NCI-H1417 treated with DMSO at 0.1 percent for 48 hours (cell line): Measurements from ENCODE around the gene CHD3.
A peak's percentile ranks its signal among the peaks of the same experiment; 100 is the strongest.

Experiments
- DNase-seq: peaks from one replicate; lab custom pipeline; 2025; lab: John Stamatoyannopoulos, UW

Gene CHD3

GRCh38 chr17:7894226-7894625 is 5.6 kb downstream of the CHD3 start:
- DNase-seq = no peak

DNA sequence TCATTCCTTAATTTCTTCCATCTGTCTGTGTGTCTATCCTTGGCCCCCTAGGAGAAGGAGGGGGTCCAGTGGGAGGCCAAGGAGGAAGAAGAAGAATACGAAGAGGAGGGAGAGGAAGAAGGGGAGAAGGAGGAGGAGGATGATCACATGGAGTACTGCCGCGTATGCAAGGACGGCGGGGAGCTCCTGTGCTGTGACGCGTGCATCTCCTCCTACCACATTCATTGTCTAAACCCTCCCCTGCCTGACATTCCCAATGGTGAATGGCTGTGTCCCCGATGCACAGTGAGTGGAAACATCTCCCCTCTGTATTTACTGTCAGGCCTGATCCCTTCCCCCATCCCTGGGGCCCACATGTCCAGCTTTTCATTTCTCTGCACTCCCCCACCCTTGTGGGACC is 6.3 kb downstream of the CHD3 start:
- no peak for DNase-seq

DNA sequence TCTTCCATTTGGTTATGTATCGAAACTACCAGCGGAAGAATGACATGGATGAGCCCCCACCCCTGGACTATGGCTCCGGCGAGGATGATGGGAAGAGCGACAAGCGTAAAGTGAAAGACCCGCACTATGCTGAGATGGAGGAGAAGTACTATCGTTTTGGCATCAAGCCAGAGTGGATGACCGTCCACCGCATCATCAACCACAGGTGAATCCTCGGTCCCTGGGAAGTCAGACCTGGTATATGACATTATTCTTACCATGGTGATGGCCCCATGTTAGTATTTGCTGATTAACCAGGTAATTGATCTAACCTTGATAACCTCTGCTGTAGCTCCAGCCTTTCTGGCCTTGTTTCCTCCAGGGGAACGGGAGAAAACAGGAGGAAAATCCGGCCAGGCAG is 8.5 kb downstream of the CHD3 start:
- DNase-seq = no peak

- no peak for DNase-seq
These were observed 9.2 kb downstream of the CHD3 start for GRCh38 chr17:7897773-7898172.

GRCh38 chr17:7903154-7904103 is 14.8 kb downstream of the CHD3 start:
- DNase-seq = no peak

DNA sequence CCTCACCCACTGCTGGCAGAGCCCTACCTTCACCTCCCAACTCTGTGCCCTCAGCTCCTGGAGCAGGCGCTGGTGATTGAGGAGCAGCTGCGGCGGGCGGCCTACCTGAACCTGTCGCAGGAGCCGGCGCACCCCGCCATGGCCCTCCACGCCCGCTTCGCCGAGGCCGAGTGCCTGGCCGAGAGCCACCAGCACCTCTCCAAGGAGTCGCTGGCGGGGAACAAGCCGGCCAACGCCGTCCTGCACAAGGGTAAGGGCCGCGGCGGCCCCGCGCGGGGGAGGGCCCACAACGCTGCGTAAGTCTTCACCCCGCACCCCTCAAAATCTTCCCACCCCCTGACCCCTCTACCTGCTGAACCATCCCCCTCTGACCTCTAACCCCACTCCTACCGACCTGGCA is 20.5 kb downstream of the CHD3 start:
- DNase-seq = no peak

DNA sequence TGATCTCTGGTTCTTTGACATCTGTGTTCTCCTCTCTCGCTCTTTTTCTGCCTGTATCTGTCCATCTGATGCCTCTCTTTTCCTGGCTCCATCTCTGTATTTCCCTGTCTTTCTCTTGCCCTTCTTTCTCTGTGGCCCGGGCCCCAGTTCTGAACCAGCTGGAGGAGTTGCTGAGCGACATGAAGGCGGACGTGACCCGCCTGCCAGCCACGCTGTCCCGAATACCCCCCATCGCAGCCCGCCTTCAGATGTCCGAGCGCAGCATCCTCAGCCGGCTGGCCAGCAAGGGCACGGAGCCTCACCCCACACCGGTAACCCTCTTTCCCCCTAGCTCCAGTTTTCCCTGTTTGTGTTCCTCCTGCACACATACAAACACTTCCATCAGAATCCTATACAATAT is 21.7 kb downstream of the CHD3 start:
- DNase-seq = no peak

DNA sequence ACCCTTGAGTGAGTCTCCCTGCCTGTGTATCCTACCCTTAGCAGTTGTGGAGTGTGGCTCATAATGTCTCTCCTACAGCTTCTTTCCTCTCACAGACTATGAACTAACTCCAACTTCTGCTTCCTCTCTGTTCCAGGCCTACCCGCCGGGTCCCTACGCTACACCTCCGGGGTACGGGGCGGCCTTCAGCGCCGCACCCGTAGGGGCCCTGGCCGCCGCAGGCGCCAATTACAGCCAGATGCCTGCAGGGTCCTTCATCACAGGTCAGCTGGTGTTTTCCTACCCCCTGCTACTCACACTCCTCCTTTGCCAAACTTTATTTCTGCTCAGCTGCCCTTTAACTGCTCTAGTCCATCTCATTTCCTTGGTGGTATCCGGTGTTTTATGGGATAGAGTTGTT is 22.1 kb downstream of the CHD3 start:
- no peak for DNase-seq

GRCh38 chr17:7911116-7911515 is 22.5 kb downstream of the CHD3 start:
- DNase-seq = no peak

DNA sequence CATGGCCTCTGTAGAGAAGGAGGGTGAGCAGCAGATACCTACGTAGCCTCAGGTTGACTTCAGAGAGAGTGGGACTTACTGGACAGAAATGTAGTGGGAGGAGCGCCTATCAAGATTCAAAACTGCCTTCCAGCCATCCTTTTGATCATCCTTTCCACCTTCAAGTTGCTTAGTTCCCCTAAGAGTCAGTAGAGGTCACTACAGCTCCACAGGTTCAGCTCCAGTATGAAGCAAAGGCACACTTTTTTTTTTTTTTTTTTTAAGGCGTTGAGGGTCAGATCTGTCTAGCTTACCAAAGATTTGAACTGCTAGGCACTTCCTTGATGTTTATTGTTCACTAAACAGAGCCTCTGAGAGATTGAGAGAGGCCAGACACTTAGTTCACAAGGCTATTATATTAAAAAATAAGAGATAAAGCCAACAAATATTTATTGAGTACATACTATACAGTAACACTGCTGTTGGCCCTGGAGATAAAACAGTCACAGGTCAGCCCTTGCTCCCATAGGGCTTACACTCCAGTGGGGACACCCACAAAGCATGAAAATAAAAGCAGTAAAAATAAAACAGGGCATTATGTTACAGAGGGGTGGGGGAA is 24.4 kb downstream of the CHD3 start:
- no peak for DNase-seq

DNA sequence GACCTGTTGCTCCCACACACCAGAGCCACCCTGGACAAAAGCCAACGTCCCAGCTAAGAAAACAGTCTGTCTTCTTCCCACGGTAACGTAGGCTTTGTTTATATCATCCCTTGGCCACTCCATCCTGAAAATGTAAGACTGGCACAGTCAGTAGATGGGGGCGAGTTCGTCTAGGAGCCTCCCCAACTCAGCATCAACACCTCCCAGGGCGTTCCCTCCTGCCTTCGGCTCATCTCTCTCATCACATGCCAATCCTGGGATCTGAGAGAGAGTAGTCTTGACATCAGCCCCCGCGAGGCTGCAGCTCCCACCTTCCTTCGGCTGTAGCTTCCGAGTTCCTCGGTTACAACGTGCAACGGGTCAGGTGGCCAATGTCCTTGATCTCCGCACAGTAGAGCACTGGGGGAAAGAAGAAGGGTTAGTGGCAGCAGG is 26.6 kb downstream of the CHD3 start:
- DNase-seq = no peak

DNA sequence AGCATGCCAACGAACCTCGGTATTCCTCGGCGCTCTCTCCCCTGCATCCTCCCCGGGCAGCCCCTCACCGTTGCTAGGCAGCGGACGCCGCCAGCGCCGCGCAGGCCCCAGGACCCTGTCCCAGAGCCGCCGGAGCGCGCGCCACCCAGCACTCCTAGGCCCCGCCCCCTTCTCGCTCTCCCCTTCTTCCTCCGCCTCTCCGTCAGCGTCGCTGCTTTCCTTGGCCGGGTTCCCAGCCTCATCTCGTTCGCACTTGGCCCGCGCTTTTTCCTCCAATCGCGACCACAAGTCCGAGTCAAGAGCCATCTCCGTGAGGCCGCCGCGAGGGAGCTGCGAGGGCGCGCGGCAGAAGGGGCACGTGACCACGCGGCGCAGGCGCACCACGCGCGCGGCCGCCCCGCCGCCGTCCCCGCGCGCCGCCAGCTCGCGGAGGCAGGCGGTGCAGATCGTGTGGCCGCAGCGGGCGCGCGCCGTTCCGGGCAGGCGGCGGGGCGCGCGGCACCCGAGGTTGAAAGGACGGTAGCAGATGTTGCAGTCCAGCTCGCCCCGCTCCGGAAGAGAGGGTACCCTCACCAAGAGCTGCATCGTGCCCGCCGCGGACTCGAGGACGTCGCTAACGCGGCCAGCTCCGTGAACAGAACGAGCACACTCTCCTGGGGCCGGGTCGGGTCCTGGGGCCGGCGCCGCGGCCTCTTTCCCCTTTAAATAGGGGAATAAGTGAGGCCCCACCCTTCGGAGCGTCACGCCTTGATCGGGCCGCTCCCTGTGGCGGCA is 27.2 kb downstream of the CHD3 start, which contains the start of gene RNF227:
RNF227 (minus strand) TSS at position 679 of the 774 bp plus-strand sequence; CDS start at position 585, 94 bp downstream.
- peak; percentile 67 for DNase-seq

DNA sequence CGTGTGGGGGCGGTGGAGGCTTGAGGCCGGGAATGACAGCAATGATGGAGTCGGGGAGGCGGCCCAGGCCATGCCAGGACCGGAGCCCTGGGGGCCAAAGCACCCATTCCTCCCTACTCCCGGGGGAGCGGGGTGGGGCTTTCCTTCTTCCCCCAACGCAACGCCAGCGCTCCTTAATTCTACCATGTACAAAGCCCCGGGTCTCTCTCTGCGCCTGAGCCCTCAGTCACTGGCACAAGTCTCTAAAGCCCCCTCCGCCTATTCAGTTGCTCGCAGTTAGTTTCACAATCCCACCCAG is 27.7 kb downstream of the CHD3 start:
- DNase-seq = no peak

GRCh38 chr17:7916808-7917207 is 28.2 kb downstream of the CHD3 start:
- no peak for DNase-seq

DNA sequence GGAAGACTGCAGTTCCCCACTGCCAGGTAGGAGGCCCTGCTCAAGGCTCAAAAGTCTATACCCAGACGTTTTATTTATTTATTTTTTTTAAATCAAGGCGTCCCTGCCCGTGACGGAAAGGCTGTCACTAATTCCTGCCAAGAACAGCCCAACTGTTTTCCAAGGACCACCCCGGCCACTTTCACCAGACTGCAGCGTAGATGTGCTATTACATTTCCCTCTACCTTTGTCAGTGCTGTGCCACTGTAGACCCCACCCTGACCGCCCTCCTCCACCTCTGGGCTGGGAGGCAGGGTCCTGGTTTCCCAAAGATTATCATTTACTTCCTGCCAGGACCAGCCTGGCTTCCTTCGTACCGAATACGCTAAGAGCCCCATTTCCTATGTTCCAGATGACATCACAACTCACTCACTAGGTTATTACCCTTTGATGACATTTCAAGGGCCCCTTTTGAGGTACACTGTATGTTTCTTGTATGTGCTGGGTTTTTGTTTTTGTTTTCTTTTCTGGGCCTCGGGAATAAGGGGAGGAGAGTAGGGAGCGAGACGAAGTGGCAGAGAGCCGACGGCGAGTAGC is 33.8 kb downstream of the CHD3 start:
- no peak for DNase-seq

DNA sequence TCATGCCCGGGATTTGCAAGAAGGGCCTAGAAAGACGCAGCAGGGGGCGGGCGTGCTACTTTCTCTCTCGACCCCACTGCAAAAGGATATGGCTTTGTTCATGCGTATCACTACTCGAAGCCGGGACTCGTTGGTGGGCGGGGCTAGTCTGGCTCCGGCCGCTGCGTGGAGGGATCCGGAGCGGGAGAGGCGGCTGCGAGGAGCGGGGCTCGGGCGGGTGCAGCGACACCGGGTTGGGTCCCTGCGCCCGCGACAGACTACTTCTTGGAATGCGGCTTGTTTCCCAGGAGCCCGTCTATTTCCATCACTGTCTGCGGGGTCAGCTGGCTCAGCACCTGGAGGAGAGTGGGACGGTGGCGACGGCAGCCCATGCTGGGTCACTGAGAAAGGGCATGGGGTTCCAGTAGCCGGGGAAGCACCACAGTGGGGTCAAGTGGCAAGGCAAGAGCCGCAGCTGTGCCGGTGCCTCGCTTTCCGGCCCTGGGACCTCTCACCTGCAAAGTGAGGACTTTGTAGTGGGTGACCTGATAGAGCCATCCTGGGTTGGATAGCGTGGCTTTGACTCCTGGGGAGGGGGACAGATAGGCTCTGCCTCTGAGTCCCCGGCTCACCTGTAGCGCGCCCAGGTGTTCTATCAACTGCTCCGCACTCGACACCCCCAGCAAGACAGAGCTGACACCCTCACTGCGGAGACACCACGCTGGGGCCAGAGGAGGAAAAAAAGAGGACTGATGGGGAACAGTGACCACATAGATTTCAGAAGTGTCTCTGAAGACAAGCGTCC is 34.4 kb downstream of the CHD3 start:
- DNase-seq = no peak

GRCh38 chr17:7927596-7927995 is 39.0 kb downstream of the CHD3 start:
- no peak for DNase-seq

- DNase-seq = no peak
These were observed 40.8 kb downstream of the CHD3 start, which contains the start of gene KCNAB3 for GRCh38 chr17:7929158-7930023. Gene KCNAB3 (minus strand): TSS chr17:7929856. CDS start chr17:7929435, 421 bp downstream.

DNA sequence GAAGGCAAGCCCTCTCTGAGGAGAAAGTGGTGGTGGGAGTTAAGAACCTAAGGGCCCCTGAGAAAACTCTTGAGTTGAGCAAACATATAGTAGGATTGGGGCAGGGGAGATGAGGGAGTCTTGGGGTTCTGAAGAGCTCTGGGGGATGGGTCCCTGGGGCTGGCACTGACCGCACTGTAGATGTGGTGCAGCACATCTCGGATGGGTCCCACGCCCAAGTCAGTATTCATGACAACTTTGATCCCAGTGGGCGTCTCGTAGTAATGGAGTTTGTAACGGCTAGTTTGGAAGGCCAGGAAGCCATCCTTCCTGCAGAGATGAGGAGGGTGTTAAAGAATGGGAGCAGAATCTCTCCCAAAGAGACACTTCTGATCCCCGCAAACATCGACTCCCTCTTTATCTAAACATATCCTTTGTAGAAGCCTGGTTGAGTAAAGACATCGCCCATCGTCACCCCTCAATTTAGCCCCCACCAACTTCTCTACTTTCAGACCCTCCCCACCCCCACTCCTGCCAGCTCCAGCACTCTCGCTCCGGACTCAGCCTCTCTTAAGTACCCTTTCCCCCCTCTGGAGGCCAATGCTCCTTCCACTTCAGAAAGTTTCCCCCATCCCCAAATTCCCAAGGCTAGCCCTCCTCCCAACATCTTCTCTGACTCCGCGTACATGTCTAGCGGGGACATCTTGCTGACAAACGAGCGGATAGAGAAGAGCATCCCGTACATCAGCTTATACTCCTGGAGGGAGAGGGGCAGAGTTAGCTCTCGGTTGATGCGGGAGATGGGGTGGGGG is 42.4 kb downstream of the CHD3 start:
- no peak for DNase-seq
